GM12875 (cell line): ENCODE measurements around the gene LHFPL6.

Experiments
- H3K4me3 ChIP-seq: one replicate; pipeline ENCODE4 v1.5.1; 2011; ENCODE audit warnings: low read depth, low read length, control low read depth
- TF ChIP-seq, protein P1 (sequence below): IDR thresholded peaks from 2 replicates; pipeline ENCODE4 v1.5.1; 2011; ENCODE audit warnings: low read depth, mild to moderate bottlenecking, control low read depth, inconsistent platforms, low read length, moderate library complexity, borderline replicate concordance; ENCODE audit not compliant: insufficient read depth

The LHFPL6 gene

DNA sequence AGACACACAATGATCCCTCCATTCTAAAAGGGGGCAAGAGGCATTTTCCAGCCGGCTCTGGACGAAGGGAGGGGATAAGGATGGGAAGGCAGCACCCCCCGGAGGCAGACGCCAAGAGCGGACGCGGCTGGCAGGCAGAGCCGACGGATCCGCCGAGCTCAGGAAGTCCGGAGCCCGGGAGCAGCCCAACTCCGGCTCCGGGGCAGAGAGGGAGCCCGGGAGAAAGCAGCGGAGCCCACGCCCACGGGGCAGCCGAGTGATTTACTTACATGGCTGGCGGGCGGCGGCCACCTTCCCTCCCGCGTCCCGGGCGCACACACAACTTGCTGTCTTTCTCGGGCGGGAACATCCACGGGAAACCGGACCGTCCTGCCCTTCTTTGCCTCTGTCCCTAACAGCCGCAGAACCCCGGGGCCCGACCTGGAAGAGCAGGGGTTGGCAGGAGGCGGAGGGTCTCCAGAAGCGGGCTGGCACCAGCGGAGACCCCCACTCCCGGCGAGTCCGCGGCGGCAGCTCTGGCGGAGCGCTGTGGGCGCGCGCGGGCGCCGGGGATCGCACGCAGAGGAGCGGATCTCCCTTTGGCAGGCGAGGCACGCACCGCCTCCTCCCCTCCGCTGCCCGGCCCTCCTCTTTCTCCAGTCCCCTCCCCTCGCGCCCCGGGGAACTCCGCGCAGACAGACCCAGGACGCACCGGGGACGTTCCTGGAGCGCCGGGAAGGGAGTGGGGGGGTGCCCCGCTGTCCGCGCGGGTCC, at the start of gene LHFPL6:
Gene LHFPL6, minus strand, starts transcription at position 580 of the 753 bp plus-strand sequence.
- TF ChIP-seq, protein P1, sequence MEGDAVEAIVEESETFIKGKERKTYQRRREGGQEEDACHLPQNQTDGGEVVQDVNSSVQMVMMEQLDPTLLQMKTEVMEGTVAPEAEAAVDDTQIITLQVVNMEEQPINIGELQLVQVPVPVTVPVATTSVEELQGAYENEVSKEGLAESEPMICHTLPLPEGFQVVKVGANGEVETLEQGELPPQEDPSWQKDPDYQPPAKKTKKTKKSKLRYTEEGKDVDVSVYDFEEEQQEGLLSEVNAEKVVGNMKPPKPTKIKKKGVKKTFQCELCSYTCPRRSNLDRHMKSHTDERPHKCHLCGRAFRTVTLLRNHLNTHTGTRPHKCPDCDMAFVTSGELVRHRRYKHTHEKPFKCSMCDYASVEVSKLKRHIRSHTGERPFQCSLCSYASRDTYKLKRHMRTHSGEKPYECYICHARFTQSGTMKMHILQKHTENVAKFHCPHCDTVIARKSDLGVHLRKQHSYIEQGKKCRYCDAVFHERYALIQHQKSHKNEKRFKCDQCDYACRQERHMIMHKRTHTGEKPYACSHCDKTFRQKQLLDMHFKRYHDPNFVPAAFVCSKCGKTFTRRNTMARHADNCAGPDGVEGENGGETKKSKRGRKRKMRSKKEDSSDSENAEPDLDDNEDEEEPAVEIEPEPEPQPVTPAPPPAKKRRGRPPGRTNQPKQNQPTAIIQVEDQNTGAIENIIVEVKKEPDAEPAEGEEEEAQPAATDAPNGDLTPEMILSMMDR: peak; percentile 16; the same call in 1 of the 2 replicates
- H3K4me3 ChIP-seq: peak within 1 kb of the TSS; percentile 70

DNA sequence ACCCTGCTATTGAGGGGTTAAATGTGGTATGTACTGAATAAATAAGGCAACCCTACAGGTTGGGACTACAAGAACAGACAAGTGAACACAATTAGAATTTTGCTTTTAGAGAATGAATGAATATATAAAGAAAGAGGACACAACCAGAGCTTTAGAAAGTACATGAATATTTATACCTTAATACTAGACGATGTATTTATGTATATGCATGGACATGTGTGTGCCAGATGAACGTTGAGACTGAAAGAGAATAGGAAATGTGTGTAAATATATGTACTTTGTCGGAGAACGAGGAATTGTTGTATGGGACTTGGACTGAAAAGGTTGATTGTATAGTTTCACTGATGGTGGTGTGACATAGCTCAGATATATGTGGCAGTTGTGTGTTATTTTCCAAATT, 43.1 kb upstream of the LHFPL6 start:
- H3K4me3 ChIP-seq: no peak overlapping the region
- TF ChIP-seq, protein P1: no peak

DNA sequence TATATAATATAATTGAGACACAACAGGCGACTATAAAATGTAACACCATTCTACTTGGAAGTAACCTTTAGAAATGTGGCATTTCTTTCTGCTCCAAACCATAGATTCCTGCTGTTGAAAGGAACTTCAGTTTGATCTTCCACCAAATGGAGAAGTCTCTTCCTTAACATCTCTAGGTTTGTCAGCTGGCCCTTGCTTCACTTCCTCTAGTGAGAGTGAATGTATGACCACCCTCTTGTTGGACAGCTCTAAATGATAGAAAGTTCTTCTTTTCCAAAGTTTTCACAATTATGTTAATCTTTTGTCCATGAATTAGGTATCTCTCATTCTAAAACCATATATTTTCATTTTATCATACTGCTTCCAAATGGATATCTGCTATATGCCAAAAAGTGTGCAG, 38.7 kb upstream of the LHFPL6 start:
- TF ChIP-seq, protein P1: no peak
- H3K4me3 ChIP-seq: no peak overlapping the region

DNA sequence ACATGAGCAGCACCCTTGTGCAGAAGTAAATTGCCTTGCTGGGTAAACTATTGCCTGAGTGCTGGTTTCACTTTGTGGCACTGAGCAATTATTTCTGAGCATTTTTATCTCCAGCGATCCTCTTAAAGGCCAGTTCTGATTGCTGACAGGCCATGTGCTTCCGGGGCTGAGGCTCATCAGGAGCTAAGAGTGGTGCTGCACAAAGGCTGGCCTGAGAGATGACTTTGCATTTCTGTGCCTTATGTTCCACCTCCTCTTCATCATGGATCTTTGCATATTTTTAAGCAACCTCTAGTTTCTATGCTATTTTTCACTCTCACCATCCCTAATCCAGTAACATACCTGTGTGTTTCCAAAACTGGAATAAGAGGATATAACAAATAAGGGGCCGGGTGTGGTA, 34.9 kb upstream of the LHFPL6 start:
- H3K4me3 ChIP-seq: no peak overlapping the region
- TF ChIP-seq, protein P1: no peak

DNA sequence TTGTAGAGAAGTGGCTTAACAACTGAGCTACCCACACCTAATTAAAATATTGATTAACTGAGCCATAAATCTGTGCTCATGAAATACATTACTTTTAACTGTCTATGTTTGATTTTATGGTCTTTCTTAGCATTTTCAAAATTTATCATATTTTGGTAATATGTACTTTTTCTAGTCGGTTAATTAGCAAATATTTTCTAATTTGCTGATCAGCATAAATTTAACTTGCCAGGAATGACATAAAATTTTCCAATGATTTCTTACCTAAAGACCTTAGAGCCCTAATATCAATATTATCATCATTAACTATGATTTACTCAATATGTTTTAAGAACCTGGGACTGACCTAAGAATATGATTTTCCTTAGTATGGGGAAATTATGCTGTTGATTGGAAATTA, 32.6 kb upstream of the LHFPL6 start:
- H3K4me3 ChIP-seq: no peak overlapping the region
- TF ChIP-seq, protein P1: no peak

DNA sequence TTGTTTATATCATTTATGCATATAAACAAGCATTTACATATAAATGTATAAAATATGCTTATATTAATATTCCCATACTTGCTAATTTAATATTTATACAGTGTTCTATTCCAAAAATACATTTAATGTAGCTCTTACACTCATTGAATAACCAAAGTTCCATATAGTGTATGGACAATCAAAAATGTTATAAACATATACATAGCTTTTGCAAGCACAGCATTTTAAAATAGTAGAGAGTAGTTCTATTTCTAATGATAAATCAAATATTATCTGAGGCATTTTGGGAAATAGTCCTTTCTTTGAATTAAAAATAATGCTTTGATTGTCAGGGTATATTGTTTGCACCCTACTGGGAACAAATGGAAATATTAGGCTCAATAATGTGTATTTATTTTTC, 30.0 kb upstream of the LHFPL6 start:
- TF ChIP-seq, protein P1: no peak
- no peak overlapping the region for H3K4me3 ChIP-seq

DNA sequence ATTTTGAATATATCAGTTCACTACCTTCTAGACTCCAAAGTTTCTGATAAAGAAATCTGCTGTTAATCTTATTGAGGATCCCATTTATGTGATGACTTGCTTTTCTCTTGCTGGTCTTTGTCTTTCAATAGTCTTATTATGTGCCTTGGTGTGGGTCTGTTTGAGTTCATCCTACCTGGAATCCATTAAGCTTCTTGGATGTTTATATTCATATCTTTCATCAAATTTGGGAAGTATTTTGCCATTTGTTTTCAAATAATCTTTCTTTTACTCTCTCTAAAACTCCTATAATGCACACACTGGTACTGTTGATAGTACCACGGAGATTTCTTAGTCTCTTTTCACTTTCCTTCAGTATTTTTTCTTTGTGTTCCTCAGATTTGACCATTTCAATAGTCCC, 28.3 kb upstream of the LHFPL6 start:
- TF ChIP-seq, protein P1: no peak
- no peak overlapping the region for H3K4me3 ChIP-seq
